Stimulated activated CD8-positive, alpha-beta memory T cell treated with anti-CD3 and anti-CD28 coated beads, Interleukin-4, amount 100 ng/mL, for 4 hours (primary cell): Measurements from ENCODE around the gene VHLL.
"Not testable (repeated sequence)": the region's sequence is repeated elsewhere in the genome, so short reads cannot be mapped to it uniquely, and the experiment has no call there.

ENCODE experiments used
- DNase-seq, 2 donors: peaks; one replicate each; pipeline ENCODE4 v3.0.0-alpha.2; 2020; ENCODE audit warnings: low read depth in 2 of 2, low spot score in 1 of 2

VHLL gene

DNA sequence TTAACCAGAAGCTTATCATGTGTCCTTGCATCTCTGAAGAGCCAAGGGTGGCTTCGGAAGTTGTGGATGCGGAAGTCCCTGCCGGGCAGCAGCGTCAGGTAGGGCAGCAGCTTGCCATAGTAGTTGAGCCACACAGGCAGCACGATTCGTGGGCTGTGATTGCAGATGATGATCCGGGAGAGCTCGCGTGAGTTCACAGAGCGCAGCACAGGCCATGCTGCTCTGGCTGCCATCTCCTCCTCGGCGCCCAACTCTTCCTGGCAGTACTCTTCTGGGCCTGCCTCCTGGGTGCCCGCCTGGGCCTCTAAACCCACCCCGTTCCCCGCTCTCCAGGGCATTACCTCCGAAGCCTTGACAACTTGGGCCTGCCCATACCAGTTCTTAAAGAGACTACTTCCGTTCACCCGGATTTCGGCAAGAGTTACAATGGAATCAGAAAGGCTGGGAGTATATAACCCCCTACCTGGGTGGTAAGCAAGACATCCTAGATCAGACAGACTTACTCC lies at the start of gene VHLL:
VHLL (minus strand) TSS at position 456 of the 506 bp plus-strand sequence; CDS start at position 338, 118 bp downstream.
- DNase-seq: no peak

DNA sequence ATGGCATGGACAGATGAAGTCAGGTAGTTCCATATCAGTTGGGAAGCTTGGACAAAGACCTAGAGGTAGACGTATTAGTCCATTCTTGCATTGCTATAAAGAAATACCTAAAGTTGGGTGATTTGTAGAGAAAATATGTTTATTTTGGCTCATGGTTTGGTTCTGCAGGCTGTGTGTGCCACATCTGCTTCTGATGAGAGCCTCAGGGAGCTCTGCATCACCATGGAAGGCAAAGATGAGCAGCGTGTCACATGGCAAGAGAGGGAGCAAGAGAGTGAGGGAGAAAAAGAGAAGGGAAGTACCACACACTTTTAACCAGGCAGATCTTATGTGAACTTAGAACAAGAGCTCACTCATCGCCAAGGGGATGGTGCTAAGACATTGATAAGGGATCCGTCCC lies 48.2 kb upstream of the VHLL start:
- no peak for DNase-seq

DNA sequence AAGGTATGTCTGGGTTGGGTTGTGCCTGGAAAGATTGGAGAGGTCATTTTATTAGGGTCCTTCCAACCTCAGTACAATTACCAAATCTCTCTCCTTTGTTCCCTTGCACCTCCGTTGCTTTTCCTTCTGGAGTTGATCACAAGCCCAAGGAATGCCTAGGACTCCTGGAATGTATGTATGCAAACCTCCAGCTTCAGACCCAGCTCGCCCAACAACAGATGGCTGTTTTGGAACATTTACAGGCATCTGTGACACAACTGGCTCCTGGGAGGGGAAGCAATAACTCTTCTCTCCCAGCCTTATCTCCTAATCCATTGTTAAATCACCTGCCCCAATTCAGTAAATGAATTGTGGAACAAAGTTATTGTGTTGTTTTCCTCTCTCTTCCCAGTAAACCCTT lies 47.5 kb upstream of the VHLL start:
- DNase-seq: no peak

DNA sequence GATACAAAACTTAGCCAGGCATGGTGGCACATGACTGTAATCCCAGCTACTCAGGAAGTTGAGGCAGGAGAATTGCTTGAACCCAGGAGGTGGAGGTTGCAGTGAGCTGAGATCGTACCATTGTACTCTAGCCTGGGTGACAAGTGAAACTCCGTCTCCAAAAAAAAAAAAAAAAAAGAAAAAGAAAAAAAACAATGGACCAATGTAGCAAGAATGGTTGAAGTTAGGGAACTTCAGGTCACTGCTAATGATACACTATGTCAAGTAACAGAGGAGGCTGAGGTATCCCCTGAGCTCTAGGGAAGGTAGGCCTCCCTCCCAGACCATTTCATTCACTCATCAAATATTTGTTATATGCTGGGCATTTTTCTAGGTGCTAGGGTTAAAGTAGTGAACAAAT lies 46.9 kb upstream of the VHLL start:
- DNase-seq: not testable (repeated sequence)

DNA sequence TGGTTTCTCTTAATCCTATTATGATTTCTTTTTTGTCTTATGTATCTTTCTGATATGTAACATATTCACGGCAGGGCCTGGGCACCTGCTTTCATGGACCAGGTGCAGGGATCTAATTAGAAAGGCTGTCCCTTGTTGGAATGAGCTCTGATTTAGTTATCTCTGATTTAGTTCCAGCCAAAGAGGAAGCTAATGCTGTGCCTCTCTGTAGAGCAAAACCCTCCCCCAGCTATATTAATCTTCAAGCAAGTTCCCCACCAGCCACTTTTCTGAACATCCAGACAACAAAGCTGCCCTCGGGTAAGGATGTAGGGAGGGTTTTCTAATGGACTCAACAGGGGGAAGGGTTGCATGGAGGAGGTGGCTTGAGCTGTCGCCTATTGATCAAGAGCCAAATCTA lies 45.3 kb upstream of the VHLL start:
- DNase-seq: no peak

DNA sequence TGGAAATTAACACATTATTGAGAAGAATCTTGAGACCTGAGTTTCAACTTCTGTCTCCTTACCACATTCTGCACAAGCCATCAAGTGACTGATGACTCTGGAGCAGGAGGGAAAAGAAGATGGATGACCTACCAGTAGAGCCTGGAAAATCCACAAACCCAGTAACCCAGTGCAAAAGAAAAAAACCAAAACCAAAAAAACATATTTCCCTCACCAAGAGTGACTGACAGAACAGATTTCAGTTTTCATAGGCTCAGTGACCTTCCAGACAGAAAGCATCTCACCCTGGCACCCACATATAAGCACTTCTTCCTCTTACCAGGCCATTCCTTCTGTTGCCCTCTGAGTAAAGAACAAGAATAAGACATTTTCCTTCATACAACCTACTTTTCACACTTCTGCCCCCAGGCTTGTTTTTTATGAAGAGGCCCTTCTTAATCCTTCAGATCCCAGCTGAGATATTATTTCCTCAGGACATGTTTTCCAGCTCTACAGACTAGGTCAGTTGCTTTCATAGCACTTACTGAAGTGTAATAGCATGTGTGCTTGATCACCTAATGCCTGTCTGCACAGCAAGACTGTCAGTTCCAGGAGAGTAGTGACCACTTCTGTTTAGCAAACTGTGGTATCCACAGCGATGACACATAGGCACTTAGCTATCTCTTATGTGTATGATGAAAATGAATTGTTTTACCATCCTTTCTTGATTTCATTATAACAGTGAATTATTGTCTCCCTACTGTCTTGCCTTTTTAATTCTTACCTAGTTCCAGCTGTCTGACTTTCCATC lies 43.3 kb upstream of the VHLL start:
- no peak for DNase-seq

DNA sequence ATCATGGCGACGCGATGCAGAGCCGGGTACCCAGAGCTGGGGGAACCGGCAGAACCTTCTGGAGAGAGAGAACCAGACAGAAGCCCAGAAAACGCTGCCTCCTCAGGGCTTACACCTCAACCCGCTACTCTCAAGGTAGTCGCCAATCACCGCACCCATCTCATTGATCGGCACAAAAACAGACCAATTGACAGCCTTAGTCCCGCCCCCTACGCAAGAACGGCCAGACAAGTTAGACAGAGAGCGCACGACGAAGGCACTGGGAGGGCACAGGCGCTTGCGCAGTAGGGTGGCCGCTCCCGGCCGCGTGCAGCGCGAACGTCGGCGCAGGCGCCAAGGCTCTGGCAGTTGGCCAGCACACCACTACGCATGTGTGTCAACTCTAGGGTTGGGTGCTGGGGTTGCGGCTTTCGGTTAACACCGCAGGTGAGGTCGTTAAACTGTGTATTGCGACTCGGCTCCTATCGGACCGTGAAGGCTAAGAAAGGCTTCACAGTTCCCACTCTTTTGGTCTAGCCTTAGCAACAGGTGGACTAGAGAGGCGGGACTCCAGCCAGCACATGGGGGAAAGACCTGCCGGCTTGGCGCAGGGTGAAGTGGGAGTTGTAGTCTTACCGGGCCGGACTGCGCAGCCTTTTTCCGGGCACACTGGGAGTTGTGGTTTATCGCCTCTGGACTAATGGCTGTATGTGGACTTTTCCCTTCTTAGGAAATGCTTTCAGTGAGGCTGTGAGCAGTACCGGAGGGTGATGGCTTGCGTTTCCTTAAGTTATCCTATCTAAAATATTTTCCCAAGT lies 39.3 kb upstream of the VHLL start, which contains the start of the genes CCT3 and TSACC:
CCT3 (minus strand) TSS at position 113 of the 797 bp plus-strand sequence; CDS start at position 5, 108 bp downstream.
TSACC (plus strand) TSS at position 347 of the 797 bp plus-strand sequence. CDS start 1,232 bp downstream, outside the sequence.
- peak; percentile 96 to 97 for DNase-seq

DNA sequence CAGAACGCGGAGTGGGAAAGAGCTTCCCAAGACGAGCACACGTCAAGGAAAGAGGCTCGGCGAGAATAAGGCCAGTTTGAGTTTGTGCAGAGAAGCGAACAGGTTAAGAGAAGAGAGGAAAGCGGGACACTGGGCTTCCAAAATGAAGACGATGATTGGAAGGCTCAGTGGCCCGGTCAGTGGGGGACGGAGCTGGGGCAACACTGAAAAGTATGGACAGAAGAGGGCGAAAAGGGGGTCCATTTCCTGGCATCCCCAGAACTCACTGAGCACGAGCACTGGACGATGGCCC lies 38.7 kb upstream of the VHLL start:
- no peak for DNase-seq

DNA sequence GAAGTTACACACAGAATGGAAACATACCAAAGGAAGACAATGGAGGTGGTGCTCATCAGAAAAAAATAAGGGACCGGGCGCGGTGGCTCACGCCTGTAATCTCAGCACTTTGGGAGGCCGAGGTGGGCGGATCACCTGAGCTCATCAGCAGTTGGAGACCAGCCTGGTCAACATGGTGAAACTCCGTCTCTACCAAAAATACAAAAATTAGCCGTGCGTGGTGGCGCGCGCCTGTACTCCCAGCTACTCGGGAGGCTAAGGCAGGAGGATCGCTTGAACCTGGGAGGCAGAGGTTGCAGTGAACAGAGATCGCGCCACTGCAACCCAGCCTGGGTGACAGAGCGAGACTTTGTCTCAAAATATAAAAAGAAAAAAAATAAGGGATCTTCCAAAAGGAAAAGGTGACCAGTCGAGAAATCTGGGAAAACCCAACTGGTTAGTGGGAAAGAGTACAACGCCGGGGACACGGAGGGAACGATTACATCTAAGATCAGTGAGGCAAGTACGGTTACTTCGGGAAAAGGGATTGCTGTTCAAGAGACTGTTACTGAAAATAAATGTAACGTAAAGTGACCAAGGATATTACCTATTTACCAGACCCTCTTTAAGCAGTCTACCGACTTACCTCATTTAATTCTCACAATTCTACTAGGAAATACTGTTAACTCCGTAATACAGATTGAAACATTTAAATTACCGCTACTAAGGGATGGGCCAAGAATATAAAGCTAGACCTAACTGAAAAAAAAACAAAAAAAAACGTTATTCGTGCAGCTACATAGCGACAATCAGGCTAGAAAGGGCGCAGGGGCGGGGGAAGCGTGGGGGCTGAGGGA lies 38.2 kb upstream of the VHLL start:
- no peak for DNase-seq

DNA sequence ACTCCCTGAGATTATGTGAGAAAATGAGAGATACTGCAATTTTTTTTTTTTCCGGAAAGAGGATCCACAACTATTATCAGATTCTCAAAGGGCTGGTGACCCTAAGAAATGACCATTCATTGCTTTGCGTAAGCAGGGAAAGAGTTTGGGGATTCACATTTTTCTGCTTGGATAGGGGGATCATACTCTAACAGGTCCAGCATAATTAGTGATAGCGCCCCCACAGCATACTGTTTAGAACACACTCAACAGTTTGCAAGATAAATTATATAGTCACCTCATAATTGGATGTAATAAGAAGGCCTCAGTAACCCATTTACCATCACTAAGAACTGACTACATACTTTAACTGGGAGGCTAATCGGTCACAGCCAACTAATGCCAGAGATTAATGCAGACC lies 37.1 kb upstream of the VHLL start:
- no peak for DNase-seq

DNA sequence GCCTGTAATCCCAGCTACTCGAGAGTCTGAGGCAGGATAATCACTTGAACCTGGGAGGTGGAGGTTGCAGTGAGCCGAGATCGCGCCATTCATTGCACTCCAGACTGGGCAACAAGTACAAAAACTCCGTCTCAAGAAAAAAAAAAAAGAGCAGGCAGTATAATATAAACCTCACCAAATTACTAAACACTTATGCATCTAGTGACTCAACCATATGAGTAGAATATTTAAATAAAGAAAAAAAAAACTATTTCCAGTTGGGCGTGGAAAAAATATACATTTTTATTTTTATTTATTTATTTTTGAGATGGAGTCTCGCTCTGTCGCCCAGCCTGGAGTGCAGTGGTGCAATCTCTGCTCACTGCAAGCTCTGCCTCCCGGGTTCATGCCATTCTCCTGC lies 24.1 kb upstream of the VHLL start:
- DNase-seq: not testable (repeated sequence)

DNA sequence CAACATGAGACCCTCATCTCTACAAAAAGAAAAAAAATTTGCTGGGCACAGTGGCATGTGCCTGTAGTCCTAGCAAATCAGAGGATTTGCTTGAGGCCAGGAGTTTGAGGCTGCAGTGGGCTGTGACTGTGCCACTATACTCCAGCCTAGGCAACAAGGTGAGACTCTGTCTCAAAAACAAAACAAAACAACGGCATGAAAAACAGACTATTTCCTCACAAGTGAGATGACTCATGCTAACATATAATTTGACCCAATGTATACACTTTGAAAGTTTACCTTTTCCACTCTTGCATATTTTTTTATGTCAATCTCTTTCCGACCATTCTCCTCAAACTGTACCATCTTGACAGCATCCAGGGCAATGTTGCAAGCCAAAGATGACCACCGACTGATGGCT lies 21.5 kb upstream of the VHLL start:
- no peak for DNase-seq

DNA sequence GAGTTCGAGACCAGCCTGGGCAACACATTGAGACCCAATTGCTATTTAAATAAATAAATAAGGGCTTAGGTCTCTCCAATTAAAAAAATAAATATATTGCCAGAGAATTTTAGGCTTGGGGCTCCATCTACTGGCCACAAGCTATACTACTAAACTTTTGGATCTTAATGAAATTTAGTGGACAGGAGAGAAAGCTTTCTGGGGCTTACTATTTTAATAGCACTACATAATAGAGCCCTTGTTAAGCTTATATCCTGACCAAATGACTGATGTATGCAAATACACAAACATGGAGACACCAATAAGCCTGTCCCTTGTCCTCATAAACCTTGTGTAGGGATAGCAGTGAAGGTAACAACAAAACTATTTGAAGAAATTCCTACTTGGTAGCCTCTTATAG lies 20.6 kb upstream of the VHLL start:
- DNase-seq: no peak

DNA sequence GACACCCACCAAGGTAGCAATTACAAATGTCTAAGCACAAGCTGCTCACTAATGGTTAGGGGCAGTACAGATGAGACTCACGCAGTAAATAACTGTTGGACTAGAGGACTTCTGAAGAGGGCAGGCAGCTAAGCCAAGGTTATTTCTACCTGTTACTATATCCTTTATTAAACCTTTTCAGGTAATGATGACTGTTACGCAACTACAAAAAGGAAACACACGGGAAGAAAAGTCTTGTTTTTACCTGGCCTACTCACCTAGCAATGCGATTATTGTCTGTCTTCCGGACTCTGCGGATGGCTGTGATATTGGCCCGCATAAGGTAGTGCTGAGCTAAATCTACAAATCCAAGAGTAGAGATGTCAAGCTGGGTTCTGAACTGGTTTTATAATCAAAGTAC lies 17.8 kb upstream of the VHLL start:
- no peak for DNase-seq

DNA sequence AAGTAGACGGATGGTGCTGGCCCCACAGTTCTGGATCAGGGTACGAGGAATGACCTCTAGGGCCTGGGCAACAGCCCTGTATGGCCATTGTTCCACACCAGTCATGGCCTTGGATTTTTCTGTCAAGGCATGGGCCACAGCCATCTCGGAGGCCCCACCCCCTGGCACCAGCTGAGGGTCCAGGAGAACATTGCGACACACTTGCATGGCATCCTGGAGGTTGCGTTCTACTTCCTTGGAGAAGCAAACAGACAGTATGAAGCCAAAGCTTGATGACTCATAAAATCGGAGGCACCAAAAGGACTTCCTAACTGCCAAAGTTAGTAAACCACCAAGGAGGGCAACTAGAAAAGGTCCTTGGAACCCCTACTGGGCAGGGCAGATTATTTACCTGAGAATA lies 11.9 kb upstream of the VHLL start:
- DNase-seq: no peak

DNA sequence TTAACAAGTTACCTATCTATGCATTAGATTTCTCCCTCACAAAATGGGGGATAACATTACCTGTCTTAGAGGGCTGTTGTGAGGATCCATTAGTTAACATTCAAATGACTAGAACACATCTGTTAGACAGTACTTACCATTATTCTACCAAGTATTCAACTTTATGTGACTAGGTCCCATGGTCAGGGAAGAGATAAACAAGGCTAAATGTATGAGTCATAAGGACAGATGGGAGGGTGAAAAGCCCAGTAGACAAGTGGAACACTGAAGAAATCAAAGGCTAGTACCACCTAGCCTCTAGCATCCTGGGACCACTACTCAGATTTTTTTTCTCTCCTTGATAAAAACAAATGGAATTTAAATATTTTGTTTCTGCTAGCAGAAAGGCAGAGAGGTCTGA lies 9.0 kb upstream of the VHLL start:
- DNase-seq: no peak

DNA sequence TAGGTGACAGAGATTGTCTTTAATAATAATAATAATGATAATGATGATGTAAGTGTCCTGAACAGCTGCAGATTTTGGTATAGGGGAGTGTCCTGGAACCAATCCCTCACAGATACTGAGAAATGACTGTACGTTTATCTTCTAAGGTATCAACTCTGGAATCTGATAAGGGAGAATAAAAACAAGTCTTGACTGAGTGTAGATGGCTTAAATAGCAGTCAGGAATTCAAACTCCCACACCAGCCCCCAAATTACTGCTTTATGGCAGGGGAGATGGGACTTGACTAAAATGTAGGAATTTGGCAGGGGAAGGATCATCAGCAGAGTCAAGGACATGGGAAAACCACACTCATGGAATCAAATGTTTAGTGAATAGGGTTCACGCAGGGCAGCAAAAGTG lies 6.1 kb upstream of the VHLL start:
- DNase-seq: no peak

DNA sequence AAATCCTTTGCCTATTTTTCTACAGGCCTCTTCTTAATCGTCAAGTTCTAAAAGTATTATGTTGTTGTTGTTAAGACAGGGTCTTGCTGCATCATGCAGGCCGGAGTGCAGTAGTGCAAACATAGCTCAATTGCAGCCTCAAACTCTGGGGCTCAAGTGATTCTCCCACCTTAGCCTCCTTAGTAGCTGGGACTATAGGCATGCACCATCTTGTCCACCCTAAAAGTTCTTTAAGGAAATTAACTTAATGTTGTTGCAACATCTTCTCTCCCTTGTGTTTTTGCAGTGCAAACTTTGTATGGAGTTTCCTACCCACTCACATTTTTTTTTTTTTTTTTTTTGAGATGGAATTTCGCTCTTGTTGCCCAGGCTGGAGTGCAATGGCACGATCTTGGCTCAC lies 4.1 kb upstream of the VHLL start:
- no peak for DNase-seq

DNA sequence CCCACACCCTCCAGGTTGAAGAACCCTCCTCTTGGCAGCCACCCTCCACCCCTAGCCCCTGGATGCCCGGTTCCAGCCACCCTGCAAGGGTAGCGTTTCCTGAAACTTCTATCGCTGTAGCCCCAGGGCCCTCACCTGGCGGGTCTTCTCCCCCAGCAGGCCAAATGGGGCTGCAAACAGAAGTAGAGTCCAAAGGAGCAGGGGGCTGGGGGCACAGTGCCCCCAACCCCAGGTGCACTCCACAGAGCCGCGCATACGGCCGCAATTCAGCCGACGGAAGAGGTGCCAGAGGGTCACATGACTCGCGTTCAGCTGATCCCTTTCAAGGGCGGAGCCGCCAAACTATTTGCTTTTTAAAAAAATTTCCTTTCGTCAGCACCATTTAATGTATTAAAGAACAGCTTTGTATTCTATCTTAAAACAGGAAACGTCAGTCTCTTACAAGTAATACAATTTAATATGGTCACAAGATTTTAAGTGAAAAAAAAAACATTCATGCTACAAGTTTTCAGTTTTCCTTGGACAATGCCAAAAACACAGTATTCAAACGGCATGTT lies 3.6 kb downstream of the VHLL start, which contains the start of gene GLMP:
GLMP (minus strand) TSS at position 289 of the 557 bp plus-strand sequence; CDS start at position 255, 34 bp downstream.
- DNase-seq: peak in 1 of 2 donors; percentile 16

DNA sequence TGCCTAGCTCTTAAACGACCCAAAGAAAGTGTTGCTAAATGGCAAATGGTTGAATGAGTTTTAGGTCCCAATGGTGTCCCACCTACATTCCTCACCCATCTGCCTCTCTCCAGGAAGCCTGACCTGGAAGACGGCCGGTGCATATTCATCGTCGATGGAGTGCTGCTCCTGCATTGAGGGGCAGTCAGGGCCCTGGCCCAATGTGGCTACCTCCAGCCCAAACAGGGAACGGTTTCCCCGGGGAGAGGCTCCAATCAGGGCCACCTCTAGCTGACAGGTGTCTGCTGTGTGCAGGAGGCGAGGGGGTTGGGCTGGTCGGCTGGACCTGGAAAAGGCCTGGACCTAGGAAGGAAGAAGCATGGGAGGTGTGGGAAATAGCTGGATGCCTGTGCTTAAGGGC lies 5.2 kb downstream of the VHLL start:
- DNase-seq: no peak

DNA sequence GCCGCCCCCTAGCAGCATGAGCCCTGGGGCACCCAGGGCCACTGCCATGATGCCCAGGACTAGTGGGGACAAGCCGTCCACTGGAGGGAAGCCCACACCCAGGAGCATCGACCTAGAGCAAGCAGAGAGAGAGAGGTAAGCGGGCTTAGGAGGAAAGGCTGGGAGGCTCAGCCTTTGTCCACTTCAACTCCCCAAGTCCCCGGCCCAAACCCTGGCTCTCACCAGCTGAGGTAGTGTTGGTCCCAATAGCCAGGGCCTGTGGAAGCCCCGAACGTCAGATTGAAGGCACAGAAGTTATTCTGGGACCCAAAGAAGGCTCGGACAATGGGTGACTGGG lies 6.0 kb downstream of the VHLL start:
- no peak for DNase-seq
